Activated naive CD4-positive, alpha-beta T cell treated with anti-CD3 and anti-CD28 coated beads, Interleukin-2, amount 10 ng/mL, durations not matched to agents 7 days and 5 days (primary cell): ENCODE results near the gene MED12L.

ENCODE experiments used
- CTCF ChIA-PET: fragments of 350-600 bp; sonication (Branson Sonifier 250); formaldehyde crosslinking; loops from one replicate; lab custom pipeline; 2021; ENCODE audit warnings: antibody characterized with exemption; lab: Charles Lee
- DNase-seq: peaks from one replicate; pipeline ENCODE4 v3.0.0-alpha.2; 2020
- H3K27ac Mint-ChIP-seq: one replicate; pipeline ENCODE4 v1.8.0; 2021; ENCODE audit warnings: mild to moderate bottlenecking, moderate library complexity, mixed read lengths
- H3K27me3 Mint-ChIP-seq: one replicate; pipeline ENCODE4 v1.8.0; 2021; ENCODE audit warnings: mild to moderate bottlenecking, mixed read lengths
- H3K36me3 Mint-ChIP-seq: one replicate; pipeline ENCODE4 v1.8.0; 2021; ENCODE audit warnings: mixed read lengths
- H3K4me1 Mint-ChIP-seq: one replicate; pipeline ENCODE4 v1.8.0; 2021; ENCODE audit warnings: mixed read lengths
- H3K4me3 Mint-ChIP-seq: one replicate; pipeline ENCODE4 v1.8.0; 2021; ENCODE audit warnings: mild to moderate bottlenecking, moderate library complexity, mixed read lengths
- H3K9me3 Mint-ChIP-seq: one replicate; pipeline ENCODE4 v1.8.0; 2021; ENCODE audit warnings: mixed read lengths

Gene MED12L

DNA sequence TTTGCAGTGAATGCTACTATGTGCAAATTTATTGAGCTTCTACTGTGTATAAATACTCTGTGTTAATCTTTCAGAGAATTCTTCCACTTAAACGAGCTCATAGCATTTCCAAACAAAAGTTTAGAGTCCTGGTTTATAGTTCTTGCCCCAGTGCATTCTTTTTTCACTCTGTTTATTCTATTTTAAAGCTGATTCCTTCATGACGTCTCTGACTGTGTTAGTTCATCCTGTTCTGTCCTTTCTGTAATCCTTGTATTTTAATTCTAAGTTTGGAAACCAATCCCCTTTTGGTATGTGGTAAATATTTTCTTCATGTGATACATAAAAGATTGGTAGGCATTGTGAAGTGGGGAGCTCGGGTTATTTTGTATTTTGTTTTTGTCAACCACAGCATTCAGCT, 174.2 kb downstream of the MED12L start:
- DNase-seq, result no peak
- no peaks in the 10 kb centered on the region for H3K36me3 Mint-ChIP-seq
- H3K27ac Mint-ChIP-seq, result no peak overlapping the region
- CTCF ChIA-PET, result interaction anchor here (1.0 to 2.0 kb wide), 3 partner anchors 9 to 49 kb away, joined by 3 to 5 read pairs (median 4); no protein-coding TSS in a partner anchor
- H3K4me1 Mint-ChIP-seq, result no peaks in the 10 kb centered on the region
- peaks cover 16% of the 10 kb centered on the region for H3K27me3 Mint-ChIP-seq
- H3K9me3 Mint-ChIP-seq, result no peaks in the 10 kb centered on the region
- H3K4me3 Mint-ChIP-seq, result no peak overlapping the region

- H3K9me3 Mint-ChIP-seq, result no peaks in the 10 kb centered on the region
- no peak overlapping the region for H3K4me3 Mint-ChIP-seq
- H3K4me1 Mint-ChIP-seq, result peaks cover 2% of the 10 kb centered on the region
- CTCF ChIA-PET, result interaction anchor here (1.7 to 3.7 kb wide), 3 partner anchors 15 to 95 kb away, joined by 5 to 17 read pairs (median 6); partner anchors contain the start of gene P2RY14
- no peaks in the 10 kb centered on the region for H3K36me3 Mint-ChIP-seq
- H3K27ac Mint-ChIP-seq, result no peak overlapping the region
- DNase-seq, result no peak
- H3K27me3 Mint-ChIP-seq, result peaks cover 16% of the 10 kb centered on the region
Measured at GRCh38 chr3:151262871-151263525, 177.5 kb downstream of the MED12L start.

DNA sequence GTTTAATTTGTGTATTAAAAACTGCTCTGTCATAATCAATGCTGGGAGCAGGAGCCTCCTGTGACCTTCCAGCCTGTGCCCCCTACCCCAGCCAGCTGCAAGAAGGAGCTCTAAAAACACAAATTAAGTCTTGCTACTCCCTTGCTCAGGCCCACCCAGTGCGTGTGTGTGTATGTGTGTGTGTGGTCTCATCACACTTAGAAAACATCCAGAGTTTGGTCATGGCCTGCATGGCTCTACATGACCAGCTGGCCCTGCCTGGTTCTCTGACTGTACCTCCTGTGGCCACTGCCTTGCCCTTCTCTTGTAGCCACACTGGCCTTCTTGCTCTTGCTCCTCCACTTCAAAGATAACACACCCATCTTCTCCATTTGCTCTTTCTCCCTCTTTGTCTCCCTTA, 179.1 kb downstream of the MED12L start:
- Mint-ChIP-seq H3K36me3 (no peaks in the 10 kb centered on the region), H3K4me3 (no peak overlapping the region), H3K27ac (no peak overlapping the region), H3K27me3 (peaks cover 12% of the 10 kb centered on the region), H3K9me3 (no peaks in the 10 kb centered on the region), H3K4me1 (peaks cover 16% of the 10 kb centered on the region)
- CTCF ChIA-PET, result interaction anchor here (3.7 kb wide), 1 partner anchor 35 kb away, joined by 17 read pairs; no protein-coding TSS in a partner anchor
- DNase-seq, result no peak

DNA sequence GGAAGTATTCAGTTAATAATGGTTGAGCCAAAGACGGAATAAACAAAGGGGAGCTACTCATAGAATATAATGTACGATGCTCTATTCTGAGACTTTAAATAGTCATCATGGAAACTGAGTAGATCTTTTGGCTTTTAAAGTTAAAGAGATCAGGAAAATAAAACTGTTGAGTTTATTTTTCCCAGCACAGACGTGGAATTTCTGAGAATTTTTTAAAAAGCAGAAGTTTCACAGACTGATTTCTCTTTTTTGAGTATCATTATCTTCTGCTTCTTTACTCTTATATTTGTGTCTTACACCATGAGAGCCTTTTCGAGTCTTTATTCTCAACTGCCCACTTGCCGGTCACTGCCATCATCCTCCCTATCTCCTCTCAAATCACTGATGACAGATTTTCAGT, 179.7 kb downstream of the MED12L start:
- DNase-seq, result no peak
- H3K4me3 Mint-ChIP-seq, result no peak overlapping the region
- CTCF ChIA-PET, result interaction anchor here (3.7 kb wide), 1 partner anchor 36 kb away, joined by 17 read pairs; no protein-coding TSS in a partner anchor
- no peaks in the 10 kb centered on the region for H3K36me3 Mint-ChIP-seq
- H3K9me3 Mint-ChIP-seq, result no peaks in the 10 kb centered on the region
- peaks cover 20% of the 10 kb centered on the region for H3K4me1 Mint-ChIP-seq
- no peak overlapping the region for H3K27ac Mint-ChIP-seq
- H3K27me3 Mint-ChIP-seq, result peaks cover 12% of the 10 kb centered on the region

GRCh38 chr3:151265866-151266265, 180.4 kb downstream of the MED12L start:
- DNase-seq, result no peak
- Mint-ChIP-seq H3K27me3 (peaks cover 12% of the 10 kb centered on the region), H3K4me3 (no peak overlapping the region), H3K9me3 (no peaks in the 10 kb centered on the region), H3K4me1 (peaks cover 24% of the 10 kb centered on the region), H3K36me3 (no peaks in the 10 kb centered on the region), H3K27ac (no peak overlapping the region)
- CTCF ChIA-PET, result interaction anchor here (1.9 to 3.7 kb wide), 2 partner anchors 36 to 61 kb away, joined by 5 to 17 read pairs; no protein-coding TSS in a partner anchor

DNA sequence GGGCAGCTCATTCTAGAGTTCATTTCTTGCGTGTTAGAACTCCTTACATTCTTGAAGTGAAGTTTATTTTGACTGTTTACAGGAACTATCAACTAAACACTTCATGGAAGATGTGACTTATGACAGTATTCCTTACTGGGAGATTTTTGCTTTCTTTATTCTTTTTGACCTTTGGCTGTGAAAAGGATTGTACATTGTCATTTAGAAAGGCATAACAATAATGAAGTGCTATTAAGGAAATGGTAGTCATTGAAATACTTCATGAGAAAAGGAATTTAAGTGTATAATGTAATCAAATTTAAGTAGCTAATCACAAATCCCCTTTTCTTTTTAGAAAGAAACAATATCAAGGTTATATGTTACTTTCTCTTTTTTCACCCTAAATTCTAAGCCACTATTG, 181.6 kb downstream of the MED12L start:
- Mint-ChIP-seq H3K36me3 (no peaks in the 10 kb centered on the region), H3K4me1 (peaks cover 24% of the 10 kb centered on the region), H3K27me3 (peaks cover 12% of the 10 kb centered on the region), H3K9me3 (no peaks in the 10 kb centered on the region), H3K4me3 (no peak overlapping the region), H3K27ac (no peak overlapping the region)
- DNase-seq, result no peak
- CTCF ChIA-PET, result interaction anchor here (0.9 to 4.4 kb wide), 5 partner anchors 14 to 60 kb away, joined by 3 to 31 read pairs (median 5); no protein-coding TSS in a partner anchor

DNA sequence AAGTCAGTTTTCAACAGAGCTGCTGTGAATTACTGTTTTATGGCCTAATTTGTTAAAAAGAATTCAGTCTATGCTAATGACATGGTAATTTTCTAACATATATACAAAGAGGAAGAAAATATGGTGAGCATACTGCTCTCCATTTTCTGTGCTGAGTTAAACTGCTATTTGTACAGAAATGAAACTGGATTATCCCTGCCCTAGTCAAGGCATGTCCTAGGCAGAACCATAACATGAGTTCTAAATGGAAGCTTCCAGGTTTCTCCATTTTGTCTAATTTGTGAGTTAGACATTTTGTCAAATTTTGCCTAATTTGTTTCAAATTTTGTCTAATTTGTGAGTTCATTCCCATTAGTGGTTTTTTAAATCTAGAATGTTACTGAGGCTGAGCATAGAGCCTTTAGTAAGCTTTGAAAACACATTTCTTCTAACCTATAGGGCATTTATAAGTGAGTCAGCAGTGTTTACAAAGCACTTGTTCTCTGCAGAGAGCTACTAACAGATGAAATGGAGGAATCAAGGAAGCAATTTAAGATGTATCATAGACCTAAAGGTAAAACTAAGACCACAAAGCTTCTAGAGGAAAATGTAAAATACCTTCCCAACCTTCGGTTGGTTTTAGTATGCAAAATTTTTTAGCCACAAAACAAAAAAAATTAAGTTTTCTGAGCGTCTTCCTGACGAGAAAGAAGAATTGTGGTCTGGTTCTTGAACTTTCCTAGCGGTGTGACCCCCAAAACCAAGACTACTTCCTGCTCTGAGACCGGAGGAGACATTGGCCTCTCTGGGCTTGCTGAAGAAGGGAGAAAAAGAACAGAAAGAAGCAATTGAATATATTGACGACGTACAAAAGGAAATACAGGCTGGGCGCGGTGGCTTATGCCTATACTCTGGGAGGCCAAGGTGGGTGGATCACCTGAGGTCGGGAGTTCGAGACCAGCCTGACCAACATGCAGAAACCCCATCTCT, 183.1 kb downstream of the MED12L start:
- H3K27ac Mint-ChIP-seq, result peak overlapping the region; percentile 86
- H3K4me1 Mint-ChIP-seq, result peaks cover 24% of the 10 kb centered on the region
- CTCF ChIA-PET, result interaction anchor here (0.9 to 4.4 kb wide), 9 partner anchors 9 to 101 kb away, joined by 3 to 31 read pairs (median 3); partner anchors contain the start of gene P2RY14
- H3K27me3 Mint-ChIP-seq, result peaks cover 12% of the 10 kb centered on the region
- peak; percentile 59 for DNase-seq
- no peaks in the 10 kb centered on the region for H3K36me3 Mint-ChIP-seq
- H3K9me3 Mint-ChIP-seq, result no peaks in the 10 kb centered on the region
- peak overlapping the region; percentile 5 for H3K4me3 Mint-ChIP-seq

GRCh38 chr3:151269631-151270030, 184.2 kb downstream of the MED12L start:
- CTCF ChIA-PET, result interaction anchor here (4.4 kb wide), 1 partner anchor 42 kb away, joined by 31 read pairs; no protein-coding TSS in a partner anchor
- Mint-ChIP-seq H3K9me3 (no peaks in the 10 kb centered on the region), H3K27me3 (peaks cover 11% of the 10 kb centered on the region), H3K4me3 (no peak overlapping the region), H3K4me1 (peaks cover 27% of the 10 kb centered on the region), H3K36me3 (no peaks in the 10 kb centered on the region), H3K27ac (no peak overlapping the region)
- DNase-seq, result no peak

DNA sequence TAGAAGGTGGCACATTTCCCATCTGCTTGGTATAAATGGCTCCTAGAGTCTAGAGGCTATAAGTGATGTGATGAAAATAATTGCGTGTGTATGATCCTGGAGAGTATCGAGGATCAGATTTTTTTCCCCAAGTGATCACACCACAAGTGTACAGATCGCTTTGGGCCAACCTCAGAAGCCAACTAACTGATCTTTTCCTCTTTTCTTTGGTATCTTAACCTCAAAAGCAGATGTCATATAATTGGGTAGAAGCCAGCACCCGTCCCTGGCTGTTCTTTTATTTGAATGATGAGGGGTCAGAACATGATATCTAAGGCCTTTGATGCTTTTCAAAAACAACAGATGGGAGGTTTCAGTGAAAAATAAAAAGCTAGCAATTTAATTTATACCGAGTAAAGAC, 189.6 kb downstream of the MED12L start:
- Mint-ChIP-seq H3K36me3 (no peaks in the 10 kb centered on the region), H3K9me3 (no peaks in the 10 kb centered on the region), H3K4me1 (peaks cover 51% of the 10 kb centered on the region), H3K27me3 (no peaks in the 10 kb centered on the region), H3K4me3 (no peak overlapping the region), H3K27ac (no peak overlapping the region)
- DNase-seq, result no peak
- CTCF ChIA-PET, result interaction anchor here (0.9 to 8.3 kb wide), 5 partner anchors 47 to 106 kb away, joined by 3 to 167 read pairs (median 4); no protein-coding TSS in a partner anchor

- Mint-ChIP-seq H3K27ac (peak overlapping the region; percentile 86), H3K9me3 (no peaks in the 10 kb centered on the region), H3K4me1 (peaks cover 48% of the 10 kb centered on the region), H3K27me3 (no peaks in the 10 kb centered on the region), H3K36me3 (no peaks in the 10 kb centered on the region), H3K4me3 (no peak overlapping the region)
- CTCF ChIA-PET, result interaction anchor here (0.6 to 8.3 kb wide), 6 partner anchors 42 to 107 kb away, joined by 3 to 167 read pairs (median 4); no protein-coding TSS in a partner anchor
- no peak for DNase-seq
Measured at GRCh38 chr3:151276038-151276686, 190.7 kb downstream of the MED12L start.

DNA sequence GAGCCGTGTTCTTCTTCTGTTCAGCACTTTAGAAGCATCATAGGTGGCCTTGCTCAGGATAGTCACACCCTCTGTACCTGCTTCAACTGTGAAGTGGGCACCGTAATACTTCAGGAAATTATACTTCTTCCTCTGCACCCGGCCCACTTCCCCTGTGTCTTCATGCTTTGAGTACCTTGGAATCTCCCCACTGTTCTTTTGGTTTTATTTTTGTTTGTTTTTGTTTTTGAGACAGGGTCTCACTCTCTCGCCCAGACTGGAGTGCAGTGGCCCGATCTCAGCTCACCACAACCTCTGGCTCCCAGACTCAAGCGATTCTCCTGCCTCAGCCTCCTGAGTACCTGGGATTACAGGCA, 191.2 kb downstream of the MED12L start:
- Mint-ChIP-seq H3K4me1 (peaks cover 48% of the 10 kb centered on the region), H3K36me3 (no peaks in the 10 kb centered on the region), H3K4me3 (peak overlapping the region; percentile 25), H3K9me3 (no peaks in the 10 kb centered on the region), H3K27me3 (no peaks in the 10 kb centered on the region), H3K27ac (peak overlapping the region; percentile 86)
- DNase-seq, result peak; percentile 47
- CTCF ChIA-PET, result interaction anchor here (0.6 to 8.3 kb wide), 4 partner anchors 20 to 107 kb away, joined by 3 to 167 read pairs (median 4); no protein-coding TSS in a partner anchor

DNA sequence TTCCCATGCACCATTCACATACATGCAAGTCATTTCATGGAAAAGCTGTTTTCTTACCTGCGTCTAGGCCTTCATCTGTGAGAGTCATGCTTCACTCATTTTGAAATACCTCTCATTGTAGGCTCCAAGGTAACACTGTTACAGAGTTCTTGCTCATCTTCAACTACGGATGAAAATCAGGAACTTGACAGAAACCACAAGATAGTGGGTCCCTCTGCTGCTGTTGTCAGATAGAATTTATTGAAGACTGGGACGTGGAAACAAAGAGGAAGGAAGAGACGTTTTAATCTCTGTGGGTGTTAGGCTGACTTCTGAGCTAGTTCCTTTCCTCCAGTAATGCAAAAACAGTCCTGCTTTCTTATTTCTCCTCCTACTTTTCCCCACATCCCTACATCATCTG, 192.8 kb downstream of the MED12L start, which contains the start of gene P2RY14:
Gene P2RY14, minus strand, starts transcription at position 313 of the 400 bp plus-strand sequence. CDS start 64,226 bp downstream, outside the sequence.
- H3K36me3 Mint-ChIP-seq, result no peaks in the 10 kb centered on the region
- H3K4me1 Mint-ChIP-seq, result peaks cover 58% of the 10 kb centered on the region
- no peaks in the 10 kb centered on the region for H3K27me3 Mint-ChIP-seq
- peak within 1 kb of the TSS; percentile 32 for H3K4me3 Mint-ChIP-seq
- peak within 1 kb of the TSS; percentile 56 for H3K27ac Mint-ChIP-seq
- CTCF ChIA-PET, result interaction anchor here (0.7 to 8.3 kb wide), 11 partner anchors 10 to 490 kb away, joined by 3 to 201 read pairs (median 5); no protein-coding TSS in a partner anchor
- DNase-seq, result no peak
- H3K9me3 Mint-ChIP-seq, result no peaks in the 10 kb centered on the region

GRCh38 chr3:151281671-151282324, 196.3 kb downstream of the MED12L start:
- no peaks in the 10 kb centered on the region for H3K27me3 Mint-ChIP-seq
- H3K4me3 Mint-ChIP-seq, result no peak overlapping the region
- no peak overlapping the region for H3K27ac Mint-ChIP-seq
- peaks cover 57% of the 10 kb centered on the region for H3K4me1 Mint-ChIP-seq
- no peaks in the 10 kb centered on the region for H3K9me3 Mint-ChIP-seq
- no peak for DNase-seq
- H3K36me3 Mint-ChIP-seq, result no peaks in the 10 kb centered on the region
- CTCF ChIA-PET, result interaction anchor here (0.8 to 8.3 kb wide), 16 partner anchors 13 to 557 kb away, joined by 3 to 201 read pairs (median 4); no protein-coding TSS in a partner anchor
